Omental fat pad (tissue), 4 donors: ENCODE measurements around the gene LGALS1. TPM values are rescaled to one million over a fixed set of nuclear protein-coding genes. Genes with fewer than 3 reads are reported as not detected.
"Not testable (repeated sequence)": the region's sequence is repeated elsewhere in the genome, so short reads cannot be mapped to it uniquely, and the experiment has no call there.

ENCODE experiments used
- ATAC-seq: fragments of 150-250 bp; one replicate; pipeline ENCODE4 v1.9.1; 2016; ENCODE audit warnings: mild to moderate bottlenecking, moderate library complexity; ENCODE audit not compliant: low FRiP score
- DNase-seq: peaks from one replicate; pipeline ENCODE4 v3.0.0-alpha.2; 2019; ENCODE audit warnings: low spot score
- total RNA-seq, 4 donors: library from RNA; depleted of rRNA; stranded (reverse); fragments of >200 nt; gene quantifications; one replicate each; pipeline ENCODE4 v1.1.0, GENCODE V29; 2016
- TF ChIP-seq, protein P1 (sequence below), 3 donors: fragments of 450-650 bp; IDR thresholded peaks; one replicate each; pipeline ENCODE4 v1.5.1; 2016 to 2017; ENCODE audit warnings: antibody characterized with exemption in 3 of 3, mild to moderate bottlenecking in 3 of 3, moderate library complexity in 2 of 3

The LGALS1 gene
- total RNA-seq, 4 donors from 2014 or later = 1,558 to 2,934 (median 2,167) TPM

DNA sequence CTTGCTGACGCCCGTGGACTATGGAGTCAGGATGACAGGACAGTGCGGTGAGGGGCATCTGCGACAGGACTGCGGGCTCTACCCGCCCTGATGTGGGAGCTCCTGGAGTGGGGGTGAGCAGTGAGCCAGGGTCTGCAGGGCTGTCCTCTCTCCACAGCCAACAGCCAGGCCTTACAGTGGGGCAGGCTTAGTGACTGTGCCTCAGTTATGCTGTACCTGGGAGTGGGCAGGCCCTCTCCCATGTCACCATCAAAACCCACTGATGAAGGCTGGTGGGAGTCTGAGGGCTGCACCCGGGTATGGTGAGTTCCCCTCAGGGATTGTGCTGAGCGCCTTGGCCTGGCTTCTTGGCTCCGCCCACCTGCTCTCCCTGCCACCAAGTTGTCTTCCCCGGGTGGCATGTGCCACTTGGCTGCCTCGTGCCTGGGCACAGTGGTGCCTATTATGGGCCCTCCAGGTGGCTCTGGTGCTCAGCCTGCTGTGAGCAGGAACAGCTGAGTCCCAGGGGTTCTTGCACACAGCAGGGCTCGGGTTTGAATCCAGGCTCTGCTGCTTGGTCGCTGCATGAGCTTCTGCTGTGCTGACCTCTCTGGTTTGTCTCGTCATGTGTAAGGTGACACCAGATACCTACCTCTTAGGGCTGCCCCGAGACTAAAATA lies 17.3 kb downstream of the LGALS1 start:
- TF ChIP-seq, protein P1, sequence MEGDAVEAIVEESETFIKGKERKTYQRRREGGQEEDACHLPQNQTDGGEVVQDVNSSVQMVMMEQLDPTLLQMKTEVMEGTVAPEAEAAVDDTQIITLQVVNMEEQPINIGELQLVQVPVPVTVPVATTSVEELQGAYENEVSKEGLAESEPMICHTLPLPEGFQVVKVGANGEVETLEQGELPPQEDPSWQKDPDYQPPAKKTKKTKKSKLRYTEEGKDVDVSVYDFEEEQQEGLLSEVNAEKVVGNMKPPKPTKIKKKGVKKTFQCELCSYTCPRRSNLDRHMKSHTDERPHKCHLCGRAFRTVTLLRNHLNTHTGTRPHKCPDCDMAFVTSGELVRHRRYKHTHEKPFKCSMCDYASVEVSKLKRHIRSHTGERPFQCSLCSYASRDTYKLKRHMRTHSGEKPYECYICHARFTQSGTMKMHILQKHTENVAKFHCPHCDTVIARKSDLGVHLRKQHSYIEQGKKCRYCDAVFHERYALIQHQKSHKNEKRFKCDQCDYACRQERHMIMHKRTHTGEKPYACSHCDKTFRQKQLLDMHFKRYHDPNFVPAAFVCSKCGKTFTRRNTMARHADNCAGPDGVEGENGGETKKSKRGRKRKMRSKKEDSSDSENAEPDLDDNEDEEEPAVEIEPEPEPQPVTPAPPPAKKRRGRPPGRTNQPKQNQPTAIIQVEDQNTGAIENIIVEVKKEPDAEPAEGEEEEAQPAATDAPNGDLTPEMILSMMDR (IDR thresholded peaks at IDR 0.05) = no peak
- DNase-seq (no peak), ATAC-seq (no peak)

DNA sequence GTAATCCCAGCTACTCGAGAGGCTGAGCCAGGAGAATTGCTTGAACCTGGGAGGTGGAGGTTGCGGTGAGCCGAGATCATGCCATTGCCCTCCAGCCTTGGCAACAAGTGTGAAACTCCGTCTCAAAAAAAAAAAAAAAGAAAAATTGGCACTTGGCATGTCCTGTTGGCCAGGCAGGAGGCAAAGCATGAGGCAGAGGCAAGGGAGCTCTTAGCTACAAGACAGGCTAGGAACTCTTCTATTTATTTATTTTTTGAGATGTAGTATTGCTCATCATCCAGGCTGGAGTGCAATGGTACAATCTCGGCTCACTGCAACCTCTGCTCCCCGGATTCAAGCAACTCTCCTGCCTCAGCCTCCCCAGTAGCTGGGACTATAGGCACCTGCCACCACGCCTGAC lies 18.7 kb downstream of the LGALS1 start:
- ATAC-seq, DNase-seq: not testable (repeated sequence)

DNA sequence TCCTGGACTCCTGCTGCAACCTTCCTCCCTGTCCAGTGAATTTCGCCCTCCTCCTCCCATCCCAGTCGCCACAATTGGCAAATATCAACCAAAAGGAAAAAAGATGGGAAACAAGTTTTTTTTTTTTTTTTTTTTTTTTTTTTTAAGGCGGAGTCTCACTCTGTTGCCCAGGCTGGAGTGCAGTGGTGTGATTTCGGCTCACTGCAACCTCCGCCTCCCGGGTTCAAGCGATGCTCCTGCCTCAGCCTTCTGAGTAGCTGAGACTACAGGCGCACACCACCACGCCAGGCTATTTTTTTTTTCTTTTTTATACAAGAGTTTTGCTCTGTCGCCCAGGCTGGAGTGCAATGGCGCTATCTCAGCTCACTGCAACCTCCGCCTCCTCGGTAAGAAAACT lies 20.8 kb downstream of the LGALS1 start:
- ATAC-seq = not testable (repeated sequence)

DNA sequence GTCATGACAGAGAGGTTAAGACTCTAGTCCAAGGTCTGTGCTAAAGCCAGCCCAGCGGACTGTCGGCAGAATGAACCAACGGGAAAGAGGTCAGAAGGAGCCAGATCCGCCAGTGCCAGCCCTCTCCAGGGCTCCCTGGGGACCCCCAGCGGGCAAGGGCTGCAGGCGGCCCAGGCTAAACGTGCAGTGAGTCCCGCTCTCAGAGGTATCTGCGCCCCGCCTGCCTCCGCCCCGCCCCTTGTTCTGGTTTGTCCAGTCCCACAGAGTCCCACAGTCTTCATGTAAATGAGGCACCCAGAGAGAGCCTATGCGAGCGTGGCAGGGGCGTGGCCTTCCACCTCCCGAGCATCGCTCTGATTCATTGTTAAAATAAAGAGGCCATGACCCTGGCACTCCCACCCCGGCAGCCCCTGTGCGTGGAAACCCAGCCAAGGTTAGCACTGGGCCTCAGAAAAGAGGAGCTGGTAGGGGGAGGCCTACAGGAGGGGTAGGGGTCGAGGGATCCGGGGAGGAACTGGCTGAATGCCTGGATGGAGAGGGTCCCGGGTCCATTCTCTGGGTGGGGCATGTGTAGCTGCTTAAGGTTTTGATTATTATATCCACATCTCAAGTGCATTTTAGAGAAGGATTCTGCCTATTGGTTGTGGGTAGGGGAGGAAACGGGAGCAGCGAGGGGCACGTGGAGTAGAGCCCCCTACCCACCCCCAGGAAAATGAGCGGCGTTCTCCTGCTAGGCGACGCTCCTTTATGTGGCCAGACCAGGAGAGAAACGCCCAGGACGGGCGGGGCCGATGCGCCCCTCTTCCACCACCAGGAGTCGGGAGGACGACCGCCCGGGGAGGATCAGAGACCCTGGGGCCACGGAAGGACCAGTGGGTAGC lies 21.5 kb downstream of the LGALS1 start, which contains the start of gene TRIOBP:
TRIOBP (plus strand) TSS at position 392 of the 881 bp plus-strand sequence. CDS start 4,318 bp downstream, outside the sequence.
- TF ChIP-seq, protein P1 (IDR thresholded peaks at IDR 0.05) = no peak

More for the DNA sequence above, 20.8 kb downstream of the LGALS1 start:
- DNase-seq = not testable (repeated sequence)

DNA sequence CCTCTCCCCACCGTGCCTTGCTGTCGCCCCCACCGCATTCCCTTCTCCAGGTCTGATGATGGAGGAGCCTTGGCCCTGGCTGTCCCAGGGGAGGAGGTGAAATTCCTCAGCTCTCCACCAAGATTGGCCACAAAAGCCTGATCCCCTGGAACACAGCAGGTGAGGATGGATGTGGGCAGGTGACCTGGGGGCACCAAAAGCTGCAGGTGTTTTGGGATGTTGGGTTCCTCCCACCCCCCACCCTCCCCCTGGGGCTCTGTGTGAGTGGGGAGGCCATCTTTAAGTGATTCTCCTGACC lies 22.1 kb downstream of the LGALS1 start:
- no peak for DNase-seq
- no peak for ATAC-seq
- TF ChIP-seq, protein P1 (IDR thresholded peaks at IDR 0.05) = no peak

More for the DNA sequence above, 21.5 kb downstream of the LGALS1 start, which contains the start of gene TRIOBP:
- ATAC-seq (peak; percentile 98), DNase-seq (peak; percentile 91)

DNA sequence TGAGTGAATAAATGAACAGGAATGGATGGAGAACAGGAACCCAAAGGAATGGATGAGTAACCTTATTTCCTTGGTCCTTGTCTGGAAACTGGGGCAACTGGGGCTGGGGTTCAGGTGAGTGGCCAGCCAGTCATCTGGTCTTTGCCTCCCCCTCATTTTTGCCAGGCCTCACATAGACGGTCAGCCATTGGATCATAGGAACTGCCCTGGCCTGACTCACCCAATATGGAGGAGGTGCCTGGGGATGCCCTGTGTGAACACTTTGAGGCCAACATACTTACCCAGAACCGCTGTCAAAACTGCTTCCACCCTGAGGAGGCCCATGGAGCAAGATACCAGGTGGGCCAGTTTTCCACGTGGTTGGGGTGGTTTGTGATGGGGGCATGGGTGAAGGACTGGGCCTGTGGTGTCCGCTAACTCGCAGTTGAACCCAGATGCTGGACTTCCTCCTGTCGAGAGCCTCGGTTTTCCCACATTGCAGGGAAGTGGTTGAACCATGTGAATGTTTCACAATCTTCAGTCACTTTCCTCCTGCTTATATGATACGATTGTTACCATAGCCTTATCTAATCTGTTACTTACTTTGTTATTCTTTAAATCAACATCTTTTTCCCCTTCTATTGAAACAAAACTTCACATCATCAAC lies 25.8 kb downstream of the LGALS1 start:
- peak; percentile 17 for ATAC-seq
- TF ChIP-seq, protein P1 (IDR thresholded peaks at IDR 0.05) = no peak
- DNase-seq = no peak

DNA sequence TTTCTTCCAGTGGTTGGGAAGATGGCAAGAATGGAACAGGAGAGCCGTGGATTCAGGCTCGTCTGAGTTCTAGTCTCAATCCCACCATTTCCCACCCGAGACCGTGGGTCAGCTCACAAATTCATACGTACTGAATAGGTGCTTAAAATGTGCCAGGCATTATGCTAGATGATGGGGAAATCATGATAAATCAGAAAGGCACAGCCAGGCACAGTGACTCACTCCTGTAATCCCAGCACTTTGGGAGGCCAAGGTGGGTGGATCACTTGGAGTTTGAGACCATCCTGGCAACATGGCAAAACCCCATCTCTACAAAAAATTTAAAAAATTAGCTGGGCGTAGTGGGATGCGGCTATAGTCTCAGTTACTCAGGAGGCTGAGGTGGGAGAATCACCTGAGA lies 28.5 kb downstream of the LGALS1 start:
- ATAC-seq = peak; percentile 75
- TF ChIP-seq, protein P1 (IDR thresholded peaks at IDR 0.05) = no peak
- no peak for DNase-seq
